ENCODE data around the gene FBXL19.

The FBXL19 gene, protein sequence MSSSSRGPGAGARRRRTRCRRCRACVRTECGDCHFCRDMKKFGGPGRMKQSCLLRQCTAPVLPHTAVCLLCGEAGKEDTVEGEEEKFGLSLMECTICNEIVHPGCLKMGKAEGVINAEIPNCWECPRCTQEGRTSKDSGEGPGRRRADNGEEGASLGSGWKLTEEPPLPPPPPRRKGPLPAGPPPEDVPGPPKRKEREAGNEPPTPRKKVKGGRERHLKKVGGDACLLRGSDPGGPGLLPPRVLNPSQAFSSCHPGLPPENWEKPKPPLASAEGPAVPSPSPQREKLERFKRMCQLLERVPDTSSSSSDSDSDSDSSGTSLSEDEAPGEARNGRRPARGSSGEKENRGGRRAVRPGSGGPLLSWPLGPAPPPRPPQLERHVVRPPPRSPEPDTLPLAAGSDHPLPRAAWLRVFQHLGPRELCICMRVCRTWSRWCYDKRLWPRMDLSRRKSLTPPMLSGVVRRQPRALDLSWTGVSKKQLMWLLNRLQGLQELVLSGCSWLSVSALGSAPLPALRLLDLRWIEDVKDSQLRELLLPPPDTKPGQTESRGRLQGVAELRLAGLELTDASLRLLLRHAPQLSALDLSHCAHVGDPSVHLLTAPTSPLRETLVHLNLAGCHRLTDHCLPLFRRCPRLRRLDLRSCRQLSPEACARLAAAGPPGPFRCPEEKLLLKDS

DNA sequence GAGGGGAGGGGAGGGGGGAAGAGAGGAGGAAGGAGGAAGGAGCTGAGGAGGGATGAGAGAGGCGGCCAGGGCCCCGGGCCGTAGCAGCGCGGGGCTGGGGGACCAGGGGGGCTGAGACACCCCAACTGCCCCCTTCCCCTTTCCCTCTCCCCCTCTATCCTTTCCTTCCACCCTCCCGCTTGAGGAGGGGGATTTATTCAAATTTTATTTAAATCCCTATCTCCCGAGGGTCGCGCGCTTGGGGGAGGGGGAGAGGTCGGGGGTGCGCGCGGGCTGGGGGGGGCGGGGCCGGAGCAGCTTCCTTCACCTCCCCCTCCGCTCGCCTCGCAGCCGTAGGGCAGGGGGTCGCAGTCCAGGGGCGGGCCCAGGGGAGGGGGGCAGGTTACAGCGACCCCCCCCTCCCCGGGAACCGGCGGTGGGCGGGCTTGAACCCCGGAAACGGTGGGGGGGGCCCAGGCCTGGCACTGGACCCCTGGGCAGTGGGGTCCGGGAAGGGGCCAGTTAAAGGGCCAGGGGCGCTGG lies at the start of gene FBXL19:
Gene FBXL19 (plus strand): TSS at position 19 of the 522 bp plus-strand sequence. CDS start 2,183 bp downstream, outside the sequence.
- TF ChIP-seq, protein P1, sequence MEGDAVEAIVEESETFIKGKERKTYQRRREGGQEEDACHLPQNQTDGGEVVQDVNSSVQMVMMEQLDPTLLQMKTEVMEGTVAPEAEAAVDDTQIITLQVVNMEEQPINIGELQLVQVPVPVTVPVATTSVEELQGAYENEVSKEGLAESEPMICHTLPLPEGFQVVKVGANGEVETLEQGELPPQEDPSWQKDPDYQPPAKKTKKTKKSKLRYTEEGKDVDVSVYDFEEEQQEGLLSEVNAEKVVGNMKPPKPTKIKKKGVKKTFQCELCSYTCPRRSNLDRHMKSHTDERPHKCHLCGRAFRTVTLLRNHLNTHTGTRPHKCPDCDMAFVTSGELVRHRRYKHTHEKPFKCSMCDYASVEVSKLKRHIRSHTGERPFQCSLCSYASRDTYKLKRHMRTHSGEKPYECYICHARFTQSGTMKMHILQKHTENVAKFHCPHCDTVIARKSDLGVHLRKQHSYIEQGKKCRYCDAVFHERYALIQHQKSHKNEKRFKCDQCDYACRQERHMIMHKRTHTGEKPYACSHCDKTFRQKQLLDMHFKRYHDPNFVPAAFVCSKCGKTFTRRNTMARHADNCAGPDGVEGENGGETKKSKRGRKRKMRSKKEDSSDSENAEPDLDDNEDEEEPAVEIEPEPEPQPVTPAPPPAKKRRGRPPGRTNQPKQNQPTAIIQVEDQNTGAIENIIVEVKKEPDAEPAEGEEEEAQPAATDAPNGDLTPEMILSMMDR (IDR thresholded peaks at IDR 0.05; ENCODE audit: control insufficient read depth, extremely low read depth, insufficient read depth): no peak
- peak within 1 kb of the TSS; percentile 55 for H3K4me3 ChIP-seq (ENCODE audit: low read depth, low read length)

DNA sequence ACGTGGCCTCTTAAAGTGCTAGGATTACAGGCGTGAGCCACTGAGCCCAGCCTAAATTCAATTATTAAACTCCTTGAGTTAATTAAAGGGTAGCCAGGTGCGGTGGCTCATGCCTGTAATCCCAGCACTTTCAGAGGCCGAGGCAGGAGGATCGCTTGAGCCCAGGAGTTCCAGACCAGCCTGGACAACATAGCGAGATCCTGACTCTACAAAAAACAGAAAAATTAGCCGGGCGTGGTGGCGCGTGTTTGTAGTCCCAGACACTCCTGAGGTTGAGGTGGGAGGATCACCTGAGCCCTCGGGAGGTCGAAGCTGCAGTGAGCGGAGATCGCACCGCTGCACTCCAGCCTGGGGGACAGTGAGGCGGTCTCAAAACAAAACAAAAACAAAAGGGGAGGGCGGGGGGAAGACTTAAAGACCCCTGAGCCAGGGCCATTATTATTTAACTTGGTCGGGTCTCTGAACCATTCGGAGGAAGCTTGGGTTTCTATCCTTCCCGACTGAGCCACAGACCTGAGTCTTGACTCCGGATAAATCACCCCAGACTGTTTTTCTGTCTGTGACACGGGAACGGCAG lies 49.0 kb upstream of the FBXL19 start:
- TF ChIP-seq, protein P1 (IDR thresholded peaks at IDR 0.05; ENCODE audit: control insufficient read depth, extremely low read depth, insufficient read depth): no peak
- no peak for DNase-seq (ENCODE audit: low read depth)
- peak overlapping the region; percentile 86 for H3K4me3 ChIP-seq (ENCODE audit: low read depth, low read length)

More for the DNA sequence above, at the start of gene FBXL19:
- no peak for DNase-seq (ENCODE audit: low read depth)

DNA sequence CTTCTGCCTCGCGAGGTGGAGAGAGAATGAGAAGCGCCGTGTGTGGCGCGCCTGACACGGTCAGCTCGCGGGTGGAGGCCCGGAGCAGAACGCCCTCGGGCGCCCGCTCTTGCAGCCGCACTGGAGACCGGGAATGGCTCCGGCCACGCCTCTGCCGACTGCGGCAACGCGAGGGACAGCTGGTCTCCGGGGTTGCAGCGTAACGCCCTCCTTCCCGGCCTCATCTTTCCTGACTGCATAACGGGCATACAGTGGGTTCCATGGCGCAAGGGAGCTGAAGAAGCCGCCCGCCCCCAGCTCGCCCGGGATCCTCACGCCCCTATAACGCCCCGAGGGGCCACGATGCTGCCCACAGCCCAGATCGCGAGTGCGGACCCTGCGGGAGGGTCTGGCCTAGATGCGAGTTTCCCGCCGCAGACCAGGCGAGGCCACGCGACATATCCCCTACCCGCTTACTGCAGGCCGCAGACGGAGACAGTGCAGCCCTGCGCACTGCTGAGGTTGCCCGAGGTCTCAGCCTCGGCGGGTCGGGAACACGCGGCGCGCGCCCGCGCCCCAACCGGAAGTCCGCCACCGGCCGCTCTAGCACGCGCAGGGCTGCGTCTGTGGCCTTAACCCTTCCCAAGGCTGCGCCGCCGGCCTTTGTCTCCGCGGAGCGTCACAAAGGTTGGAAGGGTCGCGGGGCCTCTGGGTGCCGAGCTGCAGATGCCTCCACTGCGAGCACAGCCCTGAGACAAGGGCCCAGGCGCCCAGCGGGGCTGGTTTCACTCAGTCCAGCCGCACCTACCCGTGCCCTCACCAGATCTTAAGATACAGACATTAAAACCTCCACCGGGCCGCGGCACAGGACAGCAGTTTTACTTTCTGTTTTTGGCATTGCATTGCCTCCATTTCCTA lies 48.3 kb upstream of the FBXL19 start:
- TF ChIP-seq, protein P1 (IDR thresholded peaks at IDR 0.05; ENCODE audit: control insufficient read depth, extremely low read depth, insufficient read depth): 0 out of 2 replicates have a peak, but pooled peaks have one; percentile 9
- peak; percentile 64 for DNase-seq (ENCODE audit: low read depth)
- H3K4me3 ChIP-seq (ENCODE audit: low read depth, low read length): peak overlapping the region; percentile 86

DNA sequence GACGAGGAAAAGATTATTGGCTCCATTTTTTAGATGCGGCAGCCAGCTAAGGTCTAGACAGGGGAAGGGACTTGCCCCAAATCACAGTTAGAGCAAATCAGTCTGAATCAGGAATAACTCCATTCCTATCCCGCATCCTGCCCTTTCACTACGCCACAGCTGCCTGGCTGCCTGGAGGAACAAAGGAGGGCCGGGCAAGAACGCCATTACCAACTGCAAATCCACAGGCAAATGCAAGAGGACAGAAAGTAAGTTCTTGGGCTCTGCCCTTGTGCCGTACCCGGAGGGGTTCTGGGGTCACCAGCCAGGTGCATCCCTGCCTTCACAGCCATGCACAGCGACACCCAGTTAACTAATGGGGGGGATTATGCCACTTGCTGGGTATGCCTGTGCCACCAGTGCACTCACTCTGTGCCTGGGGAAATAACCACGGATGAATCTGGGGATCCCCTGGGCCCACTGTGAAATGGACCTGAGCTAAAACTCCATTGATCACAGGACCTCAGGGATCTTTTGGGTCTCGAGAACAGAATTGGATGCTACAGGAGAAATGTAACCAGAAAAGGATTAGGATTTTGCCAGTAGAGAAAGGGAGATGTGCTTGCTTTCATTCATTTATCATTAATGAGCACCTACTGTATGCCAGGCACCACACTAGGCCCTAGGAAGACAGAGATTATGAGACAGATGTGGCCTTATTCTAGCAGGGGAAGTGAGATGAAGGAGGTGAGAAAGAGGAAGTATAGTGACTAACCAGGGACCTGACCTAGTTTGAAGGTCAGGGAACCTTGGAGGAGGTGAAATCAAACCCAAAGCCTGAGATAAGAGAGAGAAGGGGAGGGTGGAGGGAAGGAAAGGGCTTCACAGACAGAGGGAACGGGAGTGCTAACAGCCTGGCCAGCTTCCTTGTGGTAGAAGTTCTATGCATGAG lies 47.2 kb upstream of the FBXL19 start:
- H3K4me3 ChIP-seq (ENCODE audit: low read depth, low read length): peak overlapping the region; percentile 86
- TF ChIP-seq, protein P1 (IDR thresholded peaks at IDR 0.05; ENCODE audit: control insufficient read depth, extremely low read depth, insufficient read depth): no peak
- DNase-seq (ENCODE audit: low read depth): no peak

DNA sequence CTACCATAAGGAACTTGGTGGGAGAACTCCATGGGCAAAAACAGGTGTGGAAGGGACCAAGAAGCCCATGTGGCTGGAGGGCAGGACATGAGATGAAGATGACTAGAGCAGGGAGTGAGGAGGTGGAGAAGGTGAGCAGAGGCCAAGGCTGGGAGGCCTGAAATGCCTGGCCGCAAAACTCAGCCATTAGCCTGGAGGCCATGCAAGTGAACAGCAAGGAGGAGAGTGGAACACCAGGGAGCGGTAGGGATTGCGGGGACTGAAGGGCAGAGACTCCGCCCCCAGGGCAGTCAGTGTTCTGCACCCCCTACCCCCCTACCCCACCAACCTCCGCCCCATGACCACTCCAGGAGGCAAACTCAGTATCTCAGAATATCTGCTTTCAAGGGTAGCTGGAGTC lies 46.5 kb upstream of the FBXL19 start:
- DNase-seq (ENCODE audit: low read depth): no peak
- TF ChIP-seq, protein P1 (IDR thresholded peaks at IDR 0.05; ENCODE audit: control insufficient read depth, extremely low read depth, insufficient read depth): no peak
- peak overlapping the region; percentile 86 for H3K4me3 ChIP-seq (ENCODE audit: low read depth, low read length)
